ENCODE results near the gene ZFAND3. TPM values are rescaled to one million over a fixed set of nuclear protein-coding genes. Genes with fewer than 3 reads are reported as not detected.

Gene ZFAND3
- total and polyA plus RNA-seq, 2 experiments from 2014 or later = 16.9 to 28.2 TPM

GRCh38 chr6:37971711-37972390 lies 152.3 kb downstream of the ZFAND3 start:
- peaks cover 2% of the 10 kb centered on the region for H3K27me3 Mint-ChIP-seq (ENCODE audit: insufficient read depth, low read depth, poor library complexity)
- ATAC-seq = no peak

GRCh38 chr6:37972994-37973757 lies 153.6 kb downstream of the ZFAND3 start:
- Mint-ChIP-seq H3K4me3 (no peak overlapping the region), H3K9me3 (peaks cover 8% of the 10 kb centered on the region; the same call in 2 of the 3 replicates), H3K4me1 (peaks cover 7% of the 10 kb centered on the region; the same call in 2 of the 3 replicates), H3K27me3 (ENCODE audit: insufficient read depth, low read depth, poor library complexity) (peaks cover 2% of the 10 kb centered on the region), H3K27ac (0 out of 2 replicates have a peak overlapping the region, but pooled peaks have one; percentile 53), H3K36me3 (ENCODE audit: low read depth) (peaks cover 18% of the 10 kb centered on the region; the same call in 2 of the 3 replicates)
- no peaks in the 10 kb centered on the region for H3F3A ChIP-seq (replicated peaks; ENCODE audit: low read depth)
- H4K20me1 ChIP-seq (replicated peaks; ENCODE audit: insufficient read depth) = 0 out of 2 replicates have a peak, but pooled peaks cover 2% of the 10 kb centered on the region
- 0 out of 2 replicates have a peak overlapping the region, but pooled peaks have one; percentile 26 for H3K27ac ChIP-seq (ENCODE audit: low read depth)
- no peak overlapping the region for H3K4me2 ChIP-seq
- H2AFZ ChIP-seq = no peak overlapping the region
- no peak for DNase-seq (ENCODE audit: low spot score)
- 0 out of 2 replicates have a peak, but pooled peaks cover 3% of the 10 kb centered on the region for H3K36me3 ChIP-seq (ENCODE audit: insufficient read depth)
- no peak overlapping the region for H3K4me3 ChIP-seq
- H3K9me2 ChIP-seq (ENCODE audit: insufficient read depth) = no peaks in the 10 kb centered on the region
- peaks cover 72% of the 10 kb centered on the region for H3K79me2 ChIP-seq (replicated peaks; ENCODE audit: insufficient read depth)
- ATAC-seq = no peak
- H3K4me1 ChIP-seq (ENCODE audit: insufficient read depth) = peaks cover 3% of the 10 kb centered on the region
- H3K27me3 ChIP-seq (ENCODE audit: insufficient read depth) = no peaks in the 10 kb centered on the region
- no peak for TF ChIP-seq EZH2 (IDR thresholded peaks at IDR 0.05; ENCODE audit: low read depth, unreplicated experiment)
- no peak for TF ChIP-seq ETS1 (IDR thresholded peaks at IDR 0.05)
- no peak for TF ChIP-seq ZNF462 (CRISPR knock-in tag; IDR thresholded peaks at IDR 0.05)
- TF ChIP-seq POLR2AphosphoS5 (IDR thresholded peaks at IDR 0.05; ENCODE audit: low read depth) = no peak
- no peak for TF ChIP-seq STAT1 (IDR thresholded peaks at IDR 0.05; ENCODE audit: unreplicated experiment)
- TF ChIP-seq ZNF114 (CRISPR knock-in tag; IDR thresholded peaks at IDR 0.05) = no peak
- no peak for TF ChIP-seq NANOG (IDR thresholded peaks at IDR 0.05; ENCODE audit: borderline replicate concordance)
- TF ChIP-seq EZH2phosphoT487 (IDR thresholded peaks at IDR 0.05; ENCODE audit: unreplicated experiment) = no peak

More at GRCh38 chr6:37971711-37972390, 152.3 kb downstream of the ZFAND3 start:
- Histone ChIP-seq H3K79me2 (replicated peaks; ENCODE audit: insufficient read depth) (peaks cover 68% of the 10 kb centered on the region), H3K27me3 (ENCODE audit: insufficient read depth) (no peaks in the 10 kb centered on the region), H3K36me3 (ENCODE audit: insufficient read depth) (0 out of 2 replicates have a peak, but pooled peaks cover 3% of the 10 kb centered on the region), H3K4me3 (no peak overlapping the region), H3K9me2 (ENCODE audit: insufficient read depth) (no peaks in the 10 kb centered on the region), H3K27ac (ENCODE audit: low read depth) (no peak overlapping the region), H4K20me1 (replicated peaks; ENCODE audit: insufficient read depth) (0 out of 2 replicates have a peak, but pooled peaks cover 2% of the 10 kb centered on the region), H3K4me2 (no peak overlapping the region), H2AFZ (no peak overlapping the region), H3F3A (replicated peaks; ENCODE audit: low read depth) (no peaks in the 10 kb centered on the region), H3K4me1 (ENCODE audit: insufficient read depth) (peaks cover 3% of the 10 kb centered on the region)
- Mint-ChIP-seq H3K27ac (no peak overlapping the region), H3K9me3 (peaks cover 12% of the 10 kb centered on the region; the same call in 2 of the 3 replicates), H3K4me3 (no peak overlapping the region), H3K4me1 (peaks cover 10% of the 10 kb centered on the region; the same call in 2 of the 3 replicates), H3K36me3 (ENCODE audit: low read depth) (peaks cover 28% of the 10 kb centered on the region)
- no peak for DNase-seq (ENCODE audit: low spot score)
- TF ChIP-seq NANOG (IDR thresholded peaks at IDR 0.05; ENCODE audit: borderline replicate concordance) (no peak), CREB1 (CRISPR knock-in tag; IDR thresholded peaks at IDR 0.05; ENCODE audit: low read depth) (no peak), ETS1 (IDR thresholded peaks at IDR 0.05) (no peak), POLR2AphosphoS5 (IDR thresholded peaks at IDR 0.05; ENCODE audit: low read depth) (no peak)

Data from GM23338 (cell line).